CD1c-positive myeloid dendritic cell (primary cell): ENCODE measurements around the gene GLTPD2.

Experiments
- DNase-seq: peaks from one replicate; pipeline ENCODE4 v3.0.0-alpha.2; 2016; ENCODE audit errors: extremely low spot score

Gene GLTPD2

GRCh38 chr17:4788807-4789700 lies at the start of gene GLTPD2:
TSS of gene GLTPD2 (plus strand) at chr17:4788964. CDS start at chr17:4789012, 48 bp downstream.
- DNase-seq = no peak

- DNase-seq = peak; percentile 90
Measured at GRCh38 chr17:4739122-4740024, 49.4 kb upstream of the GLTPD2 start, which contains the start of the genes CXCL16 and ZMYND15. TSS of gene CXCL16 (minus strand) at chr17:4739928. CDS start at chr17:4739339, 589 bp downstream. TSS of gene ZMYND15 (plus strand) at chr17:4739833. CDS start at chr17:4740549, 716 bp downstream.

- DNase-seq = no peak
Measured at GRCh38 chr17:4740025-4740351, 48.8 kb upstream of the GLTPD2 start.

GRCh38 chr17:4740584-4740983 lies 48.2 kb upstream of the GLTPD2 start:
- DNase-seq = no peak

GRCh38 chr17:4741544-4741943 lies 47.2 kb upstream of the GLTPD2 start:
- DNase-seq = no peak

- no peak for DNase-seq
Measured at GRCh38 chr17:4742133-4742532, 46.6 kb upstream of the GLTPD2 start.

GRCh38 chr17:4742629-4743028 lies 46.1 kb upstream of the GLTPD2 start:
- DNase-seq = no peak

GRCh38 chr17:4743216-4743615 lies 45.5 kb upstream of the GLTPD2 start:
- no peak for DNase-seq

GRCh38 chr17:4743898-4744297 lies 44.9 kb upstream of the GLTPD2 start:
- DNase-seq = no peak

- DNase-seq = no peak
Measured at GRCh38 chr17:4744999-4745969, 43.5 kb upstream of the GLTPD2 start.

GRCh38 chr17:4747847-4748246 lies 40.9 kb upstream of the GLTPD2 start:
- peak; percentile 91 for DNase-seq

GRCh38 chr17:4748686-4749085 lies 40.1 kb upstream of the GLTPD2 start:
- peak; percentile 63 for DNase-seq

- peak; percentile 44 for DNase-seq
Measured at GRCh38 chr17:4750606-4751005, 38.2 kb upstream of the GLTPD2 start.

GRCh38 chr17:4751932-4752331 lies 36.8 kb upstream of the GLTPD2 start:
- peak; percentile 55 for DNase-seq

- no peak for DNase-seq
Measured at GRCh38 chr17:4753392-4753791, 35.4 kb upstream of the GLTPD2 start.

- DNase-seq = peak; percentile 91
Measured at GRCh38 chr17:4759776-4760236, 29.0 kb upstream of the GLTPD2 start.

GRCh38 chr17:4764595-4764994 lies 24.2 kb upstream of the GLTPD2 start:
- peak; percentile 88 for DNase-seq

GRCh38 chr17:4766201-4766600 lies 22.6 kb upstream of the GLTPD2 start:
- DNase-seq = peak; percentile 96

GRCh38 chr17:4766723-4767122 lies 22.0 kb upstream of the GLTPD2 start:
- DNase-seq = peak; percentile 77

- peak; percentile 87 for DNase-seq
Measured at GRCh38 chr17:4768298-4768697, 20.5 kb upstream of the GLTPD2 start.

- no peak for DNase-seq
Measured at GRCh38 chr17:4769628-4770027, 19.1 kb upstream of the GLTPD2 start.
